ENCODE measurements around the gene ENPP5. TPM values are rescaled to one million over a fixed set of nuclear protein-coding genes. Genes with fewer than 3 reads are reported as not detected.
"Not testable (repeated sequence)": the region's sequence is repeated elsewhere in the genome, so short reads cannot be mapped to it uniquely, and the experiment has no call there.

ENPP5 gene
- total and polyA plus RNA-seq, 10 of the 15 experiments (the other 5 are each of a cell fraction or from before 2014, with no cell fraction given) = 0.05 to 0.07 TPM; not detected in 8

GRCh38 chr6:46159229-46159628 lies 11.6 kb downstream of the ENPP5 start (continued):
- no peak for TF ChIP-seq E4F1 (IDR thresholded peaks at IDR 0.05; ENCODE audit: borderline replicate concordance, partially characterized antibody)
- no peak for TF ChIP-seq BHLHE40 (IDR thresholded peaks at IDR 0.05; ENCODE audit: borderline replicate concordance in 1 of 2, low read depth in 2 of 2, low read length in 1 of 2)

DNA sequence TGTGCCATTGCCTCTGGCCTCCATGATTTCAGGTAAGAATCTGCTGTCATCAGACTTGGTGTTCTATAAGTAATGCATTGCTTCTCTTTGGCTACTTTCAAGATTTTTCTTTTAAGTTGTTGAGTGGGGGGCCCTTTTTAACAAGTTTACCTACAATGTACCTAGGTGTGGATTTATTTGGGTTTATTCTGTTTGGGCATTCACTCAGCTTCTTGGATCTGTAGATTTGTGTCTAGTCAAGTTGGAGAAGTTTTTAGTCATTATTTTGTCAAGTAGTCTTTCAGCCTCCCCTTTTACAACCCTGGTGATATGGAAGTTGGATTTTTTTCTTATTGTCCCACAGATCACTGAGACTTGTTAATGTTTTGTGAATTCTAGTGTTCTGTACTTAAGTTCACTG lies 14.1 kb downstream of the ENPP5 start:
- no peak overlapping the region for H3K9ac ChIP-seq (ENCODE audit: control insufficient read depth, insufficient read depth, low read length)
- DNase-seq (ENCODE audit: low read depth, low spot score) = no peak
- no peak overlapping the region for H3K4me2 ChIP-seq (ENCODE audit: control insufficient read depth, insufficient read depth)
- H4K20me1 ChIP-seq (ENCODE audit: control insufficient read depth, insufficient read depth) = no peaks in the 10 kb centered on the region
- POLR2A ChIA-PET = no interaction called here
- ATAC-seq = no peak
- in situ Hi-C loops (cut with MboI) = no loop called here
- no peaks in the 10 kb centered on the region for H3K27me3 ChIP-seq (replicated peaks in 1 of 2; ENCODE audit: control insufficient read depth in 2 of 2, insufficient read depth in 2 of 2, low read length in 1 of 2)
- intact Hi-C loops (cut with micrococcal nuclease; ENCODE audit: unreplicated experiment) = no loop called here
- TF ChIP-seq LARP7 (IDR thresholded peaks at IDR 0.05) (no peak), ESRRA (IDR thresholded peaks at IDR 0.05; ENCODE audit: low read length) (no peak)
- RAD21 ChIA-PET (ENCODE audit: unreplicated experiment) = no interaction called here
- no TSS peak for BruUV-seq (replicated peaks)
- no peaks in the 10 kb centered on the region for H3K79me2 ChIP-seq (ENCODE audit: control insufficient read depth, insufficient read depth, low read length)
- no peak overlapping the region for H2AFZ ChIP-seq (ENCODE audit: control insufficient read depth, low read depth, low read length)
- H3K9me3 ChIP-seq (replicated peaks; ENCODE audit: control insufficient read depth, insufficient read depth, low read length) = no peaks in the 10 kb centered on the region; the same call in 2 of the 3 replicates
- H3K4me1 ChIP-seq (ENCODE audit: control insufficient read depth, insufficient read depth, low read length) = no peaks in the 10 kb centered on the region
- CTCF ChIA-PET = no interaction called here
- no peak overlapping the region for H3K4me3 ChIP-seq
- SMC1A ChIA-PET (ENCODE audit: uncharacterized antibody, unreplicated experiment) = interaction anchor here (0.8 to 1.0 kb wide), 2 partner anchors 19 to 30 kb away, joined by 4 read pairs; no protein-coding TSS in a partner anchor
- no peak overlapping the region for H3K27ac ChIP-seq (ENCODE audit: control insufficient read depth, insufficient read depth)
- no peaks in the 10 kb centered on the region for H3K36me3 ChIP-seq (ENCODE audit: control insufficient read depth in 2 of 2, insufficient read depth in 2 of 2, low read length in 1 of 2)
- FAIRE-seq = no peak

DNA sequence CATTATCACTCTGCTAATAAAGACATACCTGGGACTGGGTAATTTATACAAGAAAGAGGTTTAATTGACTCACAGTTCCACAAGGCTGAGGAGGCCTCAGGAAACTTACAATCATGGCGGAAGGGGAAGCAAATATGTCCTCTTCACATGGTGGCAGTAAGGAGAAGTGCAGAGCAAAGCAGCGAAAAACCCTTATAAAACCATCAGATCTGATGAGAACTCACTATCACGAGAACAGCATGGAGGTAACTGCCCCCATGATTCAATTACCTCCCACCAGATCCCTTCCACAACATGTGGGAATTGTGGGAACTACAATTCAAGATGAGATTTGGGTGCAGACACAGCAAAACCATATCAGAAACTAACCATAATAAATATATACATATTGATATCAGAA lies 21.7 kb downstream of the ENPP5 start:
- H3K4me1 ChIP-seq (ENCODE audit: control insufficient read depth, insufficient read depth, low read length); ATAC-seq; H2AFZ ChIP-seq (ENCODE audit: control insufficient read depth, low read depth, low read length); H4K20me1 ChIP-seq (ENCODE audit: control insufficient read depth, insufficient read depth); H3K9ac ChIP-seq (ENCODE audit: control insufficient read depth, insufficient read depth, low read length); H3K4me3 ChIP-seq; H3K27me3 ChIP-seq (replicated peaks in 1 of 2; ENCODE audit: control insufficient read depth in 2 of 2, insufficient read depth in 2 of 2, low read length in 1 of 2); H3K36me3 ChIP-seq (ENCODE audit: control insufficient read depth in 2 of 2, insufficient read depth in 2 of 2, low read length in 1 of 2); H3K27ac ChIP-seq (ENCODE audit: control insufficient read depth, insufficient read depth); FAIRE-seq; H3K79me2 ChIP-seq (ENCODE audit: control insufficient read depth, insufficient read depth, low read length); H3K9me3 ChIP-seq (replicated peaks; ENCODE audit: control insufficient read depth, insufficient read depth, low read length); RAD21 ChIA-PET (ENCODE audit: unreplicated experiment); in situ Hi-C loops (cut with MboI); intact Hi-C loops (cut with micrococcal nuclease; ENCODE audit: unreplicated experiment); H3K4me2 ChIP-seq (ENCODE audit: control insufficient read depth, insufficient read depth); DNase-seq (ENCODE audit: low read depth, low spot score); CTCF ChIA-PET; POLR2A ChIA-PET; BruUV-seq (replicated peaks): not testable (repeated sequence)
- 71% methylated on average over 3 of the region's 3 CpGs for WGBS (ENCODE audit: insufficient coverage, insufficient replicate concordance, low lambda C conversion rate, missing lambda C conversion rate)
- SMC1A ChIA-PET (ENCODE audit: uncharacterized antibody, unreplicated experiment) = interaction anchor here (1.8 kb wide), 1 partner anchor 20 kb away, joined by 5 read pairs; no protein-coding TSS in a partner anchor
